Cardiac fibroblast (primary cell): Measurements from ENCODE around the gene TERT.
"Not testable (repeated sequence)": the region's sequence is repeated elsewhere in the genome, so short reads cannot be mapped to it uniquely, and the experiment has no call there.

Source experiments
- DNase-seq, 2 donors: peaks; one replicate each; pipeline versions ENCODE4 v3.0.0 to v3.0.0-alpha.2; 2010; ENCODE audit warnings: low read depth in 2 of 2
- H3K4me3 ChIP-seq, 2 donors: replicated peaks in 1 of 2; 1 replicate in 1 of 2; 2 replicates in 1 of 2; pipeline ENCODE4 v1.5.1; 2011; ENCODE audit warnings: low read depth in 2 of 2, low read length in 2 of 2, mild to moderate bottlenecking in 2 of 2, moderate library complexity in 1 of 2
- CTCF ChIP-seq: IDR thresholded peaks from one replicate; pipeline ENCODE4 v1.5.1; 2011; ENCODE audit warnings: low read depth, mild to moderate bottlenecking, low read length, inconsistent platforms

Gene TERT

GRCh38 chr5:1239505-1240251 is 55.2 kb downstream of the TERT start:
- TF ChIP-seq CTCF: no peak
- DNase-seq: no peak
- H3K4me3 ChIP-seq: no peak overlapping the region

- no peak overlapping the region for H3K4me3 ChIP-seq
- no peak for DNase-seq
- TF ChIP-seq CTCF: no peak
Measured at GRCh38 chr5:1235838-1236237, 59.0 kb downstream of the TERT start.

- no peak for DNase-seq
- no peak for TF ChIP-seq CTCF
- H3K4me3 ChIP-seq: no peak overlapping the region
Measured at GRCh38 chr5:1235379-1235778, 59.5 kb downstream of the TERT start.

- H3K4me3 ChIP-seq: no peak overlapping the region
- no peak for TF ChIP-seq CTCF
- DNase-seq: no peak
Measured at GRCh38 chr5:1232780-1233179, 62.1 kb downstream of the TERT start.

- H3K4me3 ChIP-seq: no peak overlapping the region
- DNase-seq: no peak
- TF ChIP-seq CTCF: no peak
Measured at GRCh38 chr5:1231354-1231905, 63.4 kb downstream of the TERT start.

GRCh38 chr5:1230551-1230950 is 64.3 kb downstream of the TERT start:
- DNase-seq: no peak
- H3K4me3 ChIP-seq: no peak overlapping the region
- TF ChIP-seq CTCF: no peak

- DNase-seq: no peak
- TF ChIP-seq CTCF: no peak
- no peak overlapping the region for H3K4me3 ChIP-seq
Measured at GRCh38 chr5:1229822-1230221, 65.0 kb downstream of the TERT start.

- not testable (repeated sequence) for H3K4me3 ChIP-seq, DNase-seq
Measured at GRCh38 chr5:1229023-1229422, 65.8 kb downstream of the TERT start.
